Mesothelial cell of epicardium (in vitro differentiated cells): ENCODE data around the gene DNAJC16. TPM values are rescaled to one million over a fixed set of nuclear protein-coding genes. Genes with fewer than 3 reads are reported as not detected.

Source experiments
- DNase-seq, 2 experiments: peaks; one replicate each; pipeline ENCODE4 v3.0.0; 2021; ENCODE audit warnings: low spot score in 2 of 2; ENCODE audit not compliant: unreplicated experiment in 2 of 2
- H3K27ac Mint-ChIP-seq: 2 replicates; pipeline ENCODE4 v1.8.0; 2021; ENCODE audit warnings: mixed read lengths
- H3K27me3 Mint-ChIP-seq: 2 replicates; pipeline ENCODE4 v1.8.0; 2021; ENCODE audit warnings: low read depth, mixed read lengths
- H3K36me3 Mint-ChIP-seq: 2 replicates; pipeline ENCODE4 v1.8.0; 2021; ENCODE audit warnings: mixed read lengths
- H3K4me1 Mint-ChIP-seq: 2 replicates; pipeline ENCODE4 v1.8.0; 2021; ENCODE audit warnings: mixed read lengths
- H3K4me3 Mint-ChIP-seq: 2 replicates; pipeline ENCODE4 v1.8.0; 2021; ENCODE audit warnings: mild to moderate bottlenecking, moderate library complexity, mixed read lengths
- H3K9me3 Mint-ChIP-seq: 2 replicates; pipeline ENCODE4 v1.8.0; 2021; ENCODE audit warnings: mixed read lengths
- CTCF ChIP-seq: fragments of 200-600 bp; sonication (generic); IDR thresholded peaks from one replicate; pipeline ENCODE4 v1.5.0; 2021; ENCODE audit warnings: antibody characterized with exemption; ENCODE audit not compliant: unreplicated experiment
- total RNA-seq: library from RNA; stranded (reverse); gene quantifications from 3 replicates; pipeline ENCODE4 v1.2.1, GENCODE V29; 2021

The DNAJC16 gene
- total RNA-seq, 1 donor from 2014 or later, result 24.7 TPM

GRCh38 chr1:15570861-15571260, 44.2 kb downstream of the DNAJC16 start:
- Mint-ChIP-seq H3K4me1 (no peaks in the 10 kb centered on the region), H3K27ac (no peak overlapping the region), H3K4me3 (no peak overlapping the region), H3K9me3 (no peaks in the 10 kb centered on the region), H3K27me3 (no peaks in the 10 kb centered on the region), H3K36me3 (peaks cover 34% of the 10 kb centered on the region)
- DNase-seq, result no peak
- TF ChIP-seq CTCF, result no peak

- H3K4me3 Mint-ChIP-seq, result no peak overlapping the region
- H3K27me3 Mint-ChIP-seq, result no peaks in the 10 kb centered on the region
- no peaks in the 10 kb centered on the region for H3K9me3 Mint-ChIP-seq
- no peak overlapping the region for H3K27ac Mint-ChIP-seq
- TF ChIP-seq CTCF, result no peak
- H3K4me1 Mint-ChIP-seq, result no peaks in the 10 kb centered on the region
- DNase-seq, result no peak
- peaks cover 30% of the 10 kb centered on the region for H3K36me3 Mint-ChIP-seq
Measured at GRCh38 chr1:15571266-15571665, 44.6 kb downstream of the DNAJC16 start.

- Mint-ChIP-seq H3K36me3 (peaks cover 14% of the 10 kb centered on the region), H3K4me3 (no peak overlapping the region), H3K9me3 (no peaks in the 10 kb centered on the region), H3K27ac (no peak overlapping the region), H3K27me3 (no peaks in the 10 kb centered on the region), H3K4me1 (no peaks in the 10 kb centered on the region)
- TF ChIP-seq CTCF, result no peak
- no peak for DNase-seq
Measured at GRCh38 chr1:15573477-15573876, 46.8 kb downstream of the DNAJC16 start.

DNA sequence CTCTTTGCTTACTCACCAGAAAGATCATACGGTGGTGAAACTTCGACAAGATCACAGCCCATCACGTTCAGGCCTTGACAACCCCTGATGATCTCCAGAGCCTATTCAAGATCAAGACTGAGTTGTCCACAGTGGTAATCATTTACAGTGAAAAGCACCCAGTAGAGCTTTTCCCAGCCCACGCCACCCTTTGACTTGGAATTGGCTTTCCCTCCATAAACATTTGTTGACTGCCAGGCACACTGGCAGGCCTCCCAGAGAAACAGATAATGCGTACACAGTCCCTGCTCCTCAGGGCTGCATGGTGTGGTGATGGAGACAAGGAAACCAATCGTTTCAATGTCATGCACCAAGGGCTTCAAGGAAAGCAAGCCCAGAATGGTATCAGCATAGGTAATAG, 48.1 kb downstream of the DNAJC16 start:
- no peaks in the 10 kb centered on the region for H3K4me1 Mint-ChIP-seq
- H3K9me3 Mint-ChIP-seq, result no peaks in the 10 kb centered on the region
- H3K4me3 Mint-ChIP-seq, result no peak overlapping the region
- DNase-seq, result no peak
- H3K27me3 Mint-ChIP-seq, result no peaks in the 10 kb centered on the region
- H3K27ac Mint-ChIP-seq, result no peak overlapping the region
- H3K36me3 Mint-ChIP-seq, result peaks cover 5% of the 10 kb centered on the region
- TF ChIP-seq CTCF, result no peak

GRCh38 chr1:15575549-15576150, 49.0 kb downstream of the DNAJC16 start:
- H3K9me3 Mint-ChIP-seq, result no peaks in the 10 kb centered on the region
- no peaks in the 10 kb centered on the region for H3K27me3 Mint-ChIP-seq
- H3K4me1 Mint-ChIP-seq, result no peaks in the 10 kb centered on the region
- H3K27ac Mint-ChIP-seq, result no peak overlapping the region
- no peak overlapping the region for H3K4me3 Mint-ChIP-seq
- no peak for TF ChIP-seq CTCF
- no peak for DNase-seq
- H3K36me3 Mint-ChIP-seq, result peaks cover 2% of the 10 kb centered on the region

- Mint-ChIP-seq H3K27me3 (no peaks in the 10 kb centered on the region), H3K4me3 (no peak overlapping the region), H3K27ac (no peak overlapping the region), H3K9me3 (no peaks in the 10 kb centered on the region), H3K36me3 (no peaks in the 10 kb centered on the region), H3K4me1 (no peaks in the 10 kb centered on the region)
- no peak for DNase-seq
- no peak for TF ChIP-seq CTCF
Measured at GRCh38 chr1:15577691-15578090, 51.0 kb downstream of the DNAJC16 start.
